ENCODE measurements around the gene IMMP2L.
"Not testable (repeated sequence)": the region's sequence is repeated elsewhere in the genome, so short reads cannot be mapped to it uniquely, and the experiment has no call there.

IMMP2L gene

DNA sequence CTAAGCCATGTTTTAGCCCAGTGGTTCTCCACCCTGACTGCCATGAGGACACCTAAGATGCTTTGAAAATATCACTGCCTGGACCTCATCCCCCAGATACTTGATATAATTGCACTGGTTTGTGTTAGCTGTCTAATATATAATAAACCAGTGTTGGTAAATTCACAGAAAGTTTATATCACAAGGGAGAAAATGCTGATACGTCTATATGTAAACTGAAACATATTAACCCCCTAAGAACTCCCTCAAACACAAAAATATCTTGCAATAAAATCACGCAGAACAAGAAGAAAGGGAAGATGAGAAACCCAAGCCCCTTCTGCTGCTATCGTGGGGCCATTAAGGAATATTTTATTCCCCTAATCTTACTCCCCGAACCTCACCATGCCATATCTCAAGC is 8.2 kb downstream of the IMMP2L start:
- DNase-seq: no peak

DNA sequence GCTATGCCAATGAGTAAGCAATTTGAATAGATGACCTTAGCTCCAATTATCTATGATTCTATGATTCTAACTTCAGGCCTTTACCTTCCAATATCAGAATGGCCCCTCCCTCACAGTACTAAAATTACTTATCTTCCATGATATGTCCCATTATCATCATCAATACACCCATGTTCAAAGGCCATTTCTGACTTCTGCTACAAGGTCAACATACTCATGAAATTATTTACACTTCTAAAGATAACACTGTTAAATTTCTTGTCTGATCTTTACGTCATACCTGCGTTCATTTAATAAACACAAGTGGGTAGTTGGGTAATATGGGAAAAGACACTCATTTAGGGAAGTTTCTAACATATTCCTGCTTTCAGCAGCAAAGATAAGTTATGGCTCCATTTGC is 21.2 kb downstream of the IMMP2L start:
- DNase-seq: no peak

DNA sequence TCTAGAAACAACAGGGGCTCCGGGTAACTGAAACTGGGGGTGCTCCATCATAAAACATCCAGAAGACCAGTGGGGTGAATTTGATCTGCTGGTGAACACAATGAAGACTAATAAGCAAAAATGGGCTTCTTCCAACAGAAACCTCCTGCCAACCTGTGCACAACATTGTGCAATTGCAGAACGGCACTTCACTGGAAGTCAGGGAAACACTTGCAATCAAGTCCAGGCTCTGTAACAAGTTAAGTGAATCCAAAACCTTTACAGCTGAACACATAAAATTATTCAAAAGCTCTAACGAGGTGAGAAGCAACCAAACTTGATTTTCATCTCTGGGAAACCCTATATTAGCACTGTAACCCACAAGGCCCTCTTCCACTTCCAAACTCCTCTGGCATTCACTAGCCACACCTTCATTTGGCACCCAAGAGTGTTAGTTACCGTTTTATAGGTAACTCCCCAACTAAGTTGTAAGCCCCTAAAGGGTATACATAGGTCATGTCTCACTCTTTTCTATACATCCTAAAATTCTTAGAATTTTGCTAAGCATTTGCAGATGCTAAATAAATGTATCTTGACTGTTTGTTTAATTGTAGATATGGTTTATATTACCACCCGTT is 22.0 kb downstream of the IMMP2L start:
- DNase-seq: no peak

DNA sequence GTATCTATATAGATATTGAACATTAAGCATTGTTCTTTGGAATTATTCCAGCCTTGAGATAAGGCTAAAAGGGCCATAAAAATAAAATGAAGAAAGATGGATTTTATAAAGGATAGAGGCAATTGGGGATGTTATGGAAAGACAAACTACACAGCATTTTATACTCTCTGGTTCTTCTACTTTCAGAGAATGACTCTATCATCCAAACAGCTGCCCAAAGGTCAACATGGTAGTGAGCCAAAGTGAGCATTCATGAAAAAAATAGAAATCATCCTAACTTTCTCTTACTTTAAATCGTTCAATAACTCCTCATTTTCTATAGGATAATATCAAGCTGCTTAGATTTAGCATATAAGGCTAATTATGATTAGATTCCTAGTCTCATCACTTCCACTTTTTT is 25.2 kb downstream of the IMMP2L start:
- DNase-seq: no peak

- DNase-seq: no peak
Measured at GRCh38 chr7:111535142-111535870, 27.0 kb downstream of the IMMP2L start.

- DNase-seq: no peak
Measured at GRCh38 chr7:111532625-111533024, 29.7 kb downstream of the IMMP2L start.

- no peak for DNase-seq
Measured at GRCh38 chr7:111531993-111532392, 30.3 kb downstream of the IMMP2L start.

- DNase-seq: no peak
Measured at GRCh38 chr7:111530356-111530668, 32.0 kb downstream of the IMMP2L start.

DNA sequence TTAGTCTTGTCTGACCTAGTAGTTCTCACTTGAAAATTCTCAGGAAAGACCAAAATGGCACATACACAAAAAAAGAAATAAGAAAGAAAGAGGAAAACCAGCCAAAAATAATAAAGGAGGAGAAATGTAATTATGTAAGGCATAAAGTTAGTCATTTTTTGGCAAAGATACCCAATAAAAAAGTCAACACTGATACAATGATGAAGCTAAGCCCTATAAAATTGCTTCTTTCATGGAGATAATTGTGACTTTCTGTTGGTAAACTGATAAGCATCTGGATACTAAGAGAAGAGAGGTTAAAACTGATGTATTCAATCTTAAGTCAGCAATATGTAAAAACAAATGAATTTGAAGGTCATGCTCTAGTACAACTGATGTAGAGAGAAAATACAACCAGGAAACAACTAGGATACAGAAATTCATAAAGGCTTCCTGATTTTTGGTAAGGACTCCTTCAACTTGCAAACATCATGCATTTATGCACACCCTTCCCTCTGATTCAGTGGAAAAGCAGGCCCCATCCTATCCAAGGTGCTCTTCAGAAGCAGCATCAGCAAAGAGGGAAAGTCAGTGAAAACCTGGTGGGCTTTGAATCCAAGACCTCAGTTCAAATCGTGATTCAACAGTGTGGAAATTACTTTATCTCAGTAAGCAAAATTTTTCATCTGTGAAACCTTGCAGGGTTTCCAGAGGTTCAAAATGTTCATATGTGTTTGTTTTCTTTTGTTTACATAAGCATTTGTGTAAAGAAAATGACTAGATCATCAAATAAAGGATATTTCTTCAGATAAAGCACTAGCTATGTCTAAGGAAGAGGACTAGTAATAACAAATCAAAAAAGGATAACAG is 32.6 kb downstream of the IMMP2L start:
- no peak for DNase-seq

- DNase-seq: no peak
Measured at GRCh38 chr7:111528331-111528730, 34.0 kb downstream of the IMMP2L start.

- DNase-seq: no peak
Measured at GRCh38 chr7:111527545-111527944, 34.7 kb downstream of the IMMP2L start.

GRCh38 chr7:111525100-111525499 is 37.2 kb downstream of the IMMP2L start:
- no peak for DNase-seq

GRCh38 chr7:111521660-111522059 is 40.6 kb downstream of the IMMP2L start:
- no peak for DNase-seq

- DNase-seq: no peak
Measured at GRCh38 chr7:111518264-111518663, 44.0 kb downstream of the IMMP2L start.

DNA sequence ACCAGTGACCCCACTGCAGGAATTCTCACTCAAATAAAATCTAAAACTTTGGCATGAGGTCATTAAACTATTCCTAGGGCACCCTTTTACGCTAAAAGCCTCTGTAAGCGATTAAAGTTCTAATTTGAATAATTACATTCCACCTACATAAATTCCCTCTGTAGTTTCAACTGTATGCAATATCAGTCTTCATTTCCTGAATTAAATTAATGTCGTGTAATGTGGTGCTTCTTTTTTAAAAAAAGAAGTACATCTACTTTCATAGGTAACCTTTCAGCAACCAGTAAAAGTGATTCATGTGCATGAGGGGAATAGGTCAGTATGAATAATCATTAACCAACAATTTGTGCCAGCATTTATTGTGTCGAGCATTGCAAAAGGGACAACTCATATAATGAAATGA is 44.7 kb downstream of the IMMP2L start:
- no peak for DNase-seq

DNA sequence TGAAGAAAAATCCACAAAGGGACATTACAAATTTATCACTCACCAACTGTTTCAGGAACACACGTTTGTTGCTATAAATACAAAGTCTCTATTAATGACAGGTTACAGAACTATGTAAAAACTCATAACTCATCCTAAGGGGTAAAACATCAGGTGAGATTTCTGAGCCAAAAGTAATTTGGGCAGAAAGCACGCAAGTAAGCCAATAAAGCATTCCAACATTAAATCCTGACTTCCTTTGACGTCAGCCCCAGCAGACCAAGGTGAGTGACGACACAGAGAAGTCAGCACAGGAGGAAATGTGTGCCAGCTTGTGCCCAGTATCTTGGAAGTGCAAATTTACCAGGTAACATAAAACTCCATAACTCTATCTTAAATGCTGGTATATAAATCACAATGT is 45.7 kb downstream of the IMMP2L start:
- DNase-seq: no peak

DNA sequence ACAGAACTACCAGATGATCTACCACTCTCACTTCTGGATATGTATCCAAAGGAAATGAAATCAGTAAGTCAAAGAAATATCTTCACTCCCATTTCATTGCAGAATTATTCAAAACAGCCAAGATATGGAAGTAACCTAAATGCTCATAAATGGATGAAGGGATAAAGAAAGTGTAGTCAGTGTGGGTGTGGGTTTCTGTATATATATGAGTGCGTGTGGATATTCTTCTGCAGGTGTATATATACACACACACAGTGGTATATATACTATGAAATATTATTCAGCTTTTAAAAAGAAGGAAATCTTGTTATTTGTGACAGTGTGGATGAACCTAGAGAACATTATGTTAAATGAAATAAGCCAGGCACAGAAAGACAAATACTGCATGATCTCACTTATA is 48.7 kb downstream of the IMMP2L start:
- DNase-seq: no peak

- no peak for DNase-seq
Measured at GRCh38 chr7:111511845-111512244, 50.4 kb downstream of the IMMP2L start.

GRCh38 chr7:111510584-111511378 is 51.5 kb downstream of the IMMP2L start:
- DNase-seq: no peak

GRCh38 chr7:111510062-111510461 is 52.2 kb downstream of the IMMP2L start:
- no peak for DNase-seq

- no peak for DNase-seq
Measured at GRCh38 chr7:111509288-111509687, 53.0 kb downstream of the IMMP2L start.

- no peak for DNase-seq
Measured at GRCh38 chr7:111508387-111508786, 53.9 kb downstream of the IMMP2L start.

- not testable (repeated sequence) for DNase-seq
Measured at GRCh38 chr7:111505422-111505821, 56.9 kb downstream of the IMMP2L start.

All from activated effector memory CD4-positive, alpha-beta T cell treated with anti-CD3 and anti-CD28 coated beads, Interleukin-2, amount 50 U/mL, for 16 hours (primary cell).